ENCODE data around the gene ARHGEF10L.

Gene ARHGEF10L

GRCh38 chr1:17633654-17634053 is 94.2 kb downstream of the ARHGEF10L start:
- no peak overlapping the region for H3K4me3 ChIP-seq (ENCODE audit: low read depth, low read length)
- no peak for TF ChIP-seq CTCF (conservative IDR thresholded peaks at IDR 0.05; ENCODE audit: low read depth, low read length)
- DNase-seq (ENCODE audit: low read depth) = peak; percentile 29

GRCh38 chr1:17635276-17635675 is 95.8 kb downstream of the ARHGEF10L start:
- DNase-seq (ENCODE audit: low read depth) = no peak
- no peak for TF ChIP-seq CTCF (conservative IDR thresholded peaks at IDR 0.05; ENCODE audit: low read depth, low read length)
- no peak overlapping the region for H3K4me3 ChIP-seq (ENCODE audit: low read depth, low read length)

DNA sequence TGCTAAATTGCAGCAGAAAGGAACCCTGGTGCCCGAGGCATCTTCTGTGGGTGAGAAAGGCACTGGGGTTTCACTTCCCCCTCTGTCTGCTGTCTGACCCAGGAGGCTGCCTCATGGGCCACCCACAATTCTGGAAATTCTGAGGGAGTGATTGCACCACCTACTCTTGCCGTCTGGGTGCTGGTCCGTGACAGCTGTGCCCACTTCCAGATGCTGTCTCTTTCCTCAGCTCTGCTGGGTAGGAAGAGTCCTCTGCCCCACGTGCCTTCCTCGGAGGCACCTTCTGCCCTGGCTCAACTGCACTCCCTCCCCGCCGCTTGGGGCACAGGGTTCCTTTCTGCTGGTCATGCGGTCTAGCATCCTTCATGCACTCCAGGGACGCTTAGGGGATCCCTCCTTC is 96.3 kb downstream of the ARHGEF10L start:
- no peak for DNase-seq (ENCODE audit: low read depth)
- no peak overlapping the region for H3K4me3 ChIP-seq (ENCODE audit: low read depth, low read length)

GRCh38 chr1:17636612-17637011 is 97.1 kb downstream of the ARHGEF10L start:
- H3K4me3 ChIP-seq (ENCODE audit: low read depth, low read length) = no peak overlapping the region
- DNase-seq (ENCODE audit: low read depth) = peak; percentile 18
- TF ChIP-seq CTCF (conservative IDR thresholded peaks at IDR 0.05; ENCODE audit: low read depth, low read length) = no peak

More for the DNA sequence above, 96.3 kb downstream of the ARHGEF10L start:
- no peak for TF ChIP-seq CTCF (conservative IDR thresholded peaks at IDR 0.05; ENCODE audit: low read depth, low read length)

- no peak for TF ChIP-seq CTCF (conservative IDR thresholded peaks at IDR 0.05; ENCODE audit: low read depth, low read length)
- DNase-seq (ENCODE audit: low read depth) = no peak
These were observed 97.6 kb downstream of the ARHGEF10L start for GRCh38 chr1:17637055-17637454.

DNA sequence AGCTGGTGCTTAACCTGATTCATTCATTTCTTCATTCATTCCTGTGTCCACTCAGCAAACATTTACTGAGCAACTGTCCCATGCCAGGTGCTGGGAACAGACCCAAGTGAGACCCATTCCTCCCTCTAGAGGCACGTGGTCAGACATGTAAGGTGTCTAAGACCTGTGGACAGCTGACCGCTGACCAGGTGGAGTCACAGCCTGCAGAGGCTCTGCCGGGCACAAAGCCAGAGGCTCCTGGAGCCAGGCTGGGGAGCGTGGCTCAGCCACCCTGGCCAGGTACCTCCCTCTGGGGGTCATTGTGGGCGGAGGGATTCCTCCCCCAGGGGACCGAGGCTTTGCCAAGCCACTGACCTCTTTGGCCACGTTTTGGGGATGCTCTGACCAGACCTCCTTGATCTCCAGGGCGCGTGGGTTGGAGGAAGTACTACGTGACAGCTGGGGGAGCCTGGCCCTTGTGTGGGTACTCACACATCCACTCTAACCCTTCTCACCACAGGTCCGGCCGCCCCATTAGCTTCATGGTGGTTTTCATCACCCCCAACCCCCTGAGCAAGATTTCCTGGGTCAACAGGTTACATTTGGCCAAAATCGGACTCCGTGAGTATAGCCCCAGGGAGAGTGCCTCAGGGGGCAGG is 100.3 kb downstream of the ARHGEF10L start:
- DNase-seq (ENCODE audit: low read depth) = no peak
- TF ChIP-seq CTCF (conservative IDR thresholded peaks at IDR 0.05; ENCODE audit: low read depth, low read length) = no peak

More at GRCh38 chr1:17637055-17637454, 97.6 kb downstream of the ARHGEF10L start:
- H3K4me3 ChIP-seq (ENCODE audit: low read depth, low read length) = no peak overlapping the region

DNA sequence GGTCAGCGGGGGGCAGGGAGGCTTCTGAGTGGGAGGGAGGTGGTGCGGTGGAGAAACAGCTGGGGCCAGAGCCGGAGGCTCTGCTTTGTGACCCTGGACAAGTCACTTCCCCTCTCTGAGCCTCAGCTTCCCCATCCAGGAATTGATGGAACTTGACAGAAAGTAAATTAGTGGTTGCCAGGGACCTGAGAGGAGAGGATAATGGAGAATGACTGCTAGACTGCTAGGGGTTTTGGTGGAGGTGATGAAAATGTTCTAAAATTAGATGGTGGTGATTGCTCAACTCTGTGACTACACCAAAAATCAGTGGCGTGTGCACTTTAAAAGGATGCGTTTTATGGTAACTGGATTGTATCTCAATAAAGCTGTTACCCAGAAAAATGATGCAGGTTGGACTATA is 100.9 kb downstream of the ARHGEF10L start:
- no peak for TF ChIP-seq CTCF (conservative IDR thresholded peaks at IDR 0.05; ENCODE audit: low read depth, low read length)
- no peak for DNase-seq (ENCODE audit: low read depth)
- H3K4me3 ChIP-seq (ENCODE audit: low read depth, low read length) = no peak overlapping the region

More for the DNA sequence above, 100.3 kb downstream of the ARHGEF10L start:
- no peak overlapping the region for H3K4me3 ChIP-seq (ENCODE audit: low read depth, low read length)

Measured in choroid plexus epithelial cell (primary cell).